Measurements from ENCODE around the gene CNOT3.
"Not testable (repeated sequence)": the region's sequence is repeated elsewhere in the genome, so short reads cannot be mapped to it uniquely, and the experiment has no call there.

The CNOT3 gene

GRCh38 chr19:54190503-54191010 is 53.0 kb downstream of the CNOT3 start:
- POLR2A ChIA-PET, result interaction anchor here (1.0 to 5.1 kb wide), 3 partner anchors 10 to 53 kb away, joined by 3 to 108 read pairs (median 9); partner anchors contain the start of genes CNOT3 and RPS9
- CTCF ChIA-PET, result interaction anchor here (1.0 to 2.4 kb wide), 2 partner anchors 9 to 22 kb away, joined by 3 to 12 read pairs; partner anchors contain the start of gene RPS9

GRCh38 chr19:54191011-54191810 is 53.6 kb downstream of the CNOT3 start, which contains the start of gene TSEN34:
Gene TSEN34 (plus strand): TSS chr19:54191308. CDS start chr19:54191365, 57 bp downstream.
- ChIA-PET POLR2A (interaction anchor here (1.0 to 5.1 kb wide), 4 partner anchors 9 to 54 kb away, joined by 3 to 108 read pairs (median 6); partner anchors contain the start of genes CNOT3 and RPS9), CTCF (interaction anchor here (0.9 to 2.4 kb wide), 4 partner anchors 9 to 41 kb away, joined by 3 to 12 read pairs (median 4); partner anchors contain the start of gene RPS9)
- no peak for DNase-seq (ENCODE audit: low read depth, low spot score)
- no peak for TF ChIP-seq CTCF (IDR thresholded peaks at IDR 0.05; ENCODE audit: insufficient read depth, low read length, missing control alignments)
- peak within 1 kb of the TSS; percentile 89 for H3K4me3 ChIP-seq (ENCODE audit: low read depth, low read length)

More at GRCh38 chr19:54190503-54191010, 53.0 kb downstream of the CNOT3 start:
- peak; percentile 95 for DNase-seq (ENCODE audit: low read depth, low spot score)
- no peak for TF ChIP-seq CTCF (IDR thresholded peaks at IDR 0.05; ENCODE audit: insufficient read depth, low read length, missing control alignments)
- peak overlapping the region; percentile 89 for H3K4me3 ChIP-seq (ENCODE audit: low read depth, low read length)

GRCh38 chr19:54191811-54192453 is 54.4 kb downstream of the CNOT3 start:
- CTCF ChIA-PET, result interaction anchor here (0.9 to 2.4 kb wide), 3 partner anchors 8 to 40 kb away, joined by 3 to 12 read pairs (median 4); partner anchors contain the start of gene RPS9

GRCh38 chr19:54193011-54193410 is 55.4 kb downstream of the CNOT3 start:
- no peak for DNase-seq (ENCODE audit: low read depth, low spot score)
- TF ChIP-seq CTCF (IDR thresholded peaks at IDR 0.05; ENCODE audit: insufficient read depth, low read length, missing control alignments), result no peak
- ChIA-PET CTCF (interaction anchor here (1.5 kb wide), 1 partner anchor 39 kb away, joined by 4 read pairs; no protein-coding TSS in a partner anchor), POLR2A (interaction anchor here (5.1 kb wide), 1 partner anchor 8 kb away, joined by 108 read pairs; the partner anchor contains the start of gene RPS9)
- H3K4me3 ChIP-seq (ENCODE audit: low read depth, low read length), result no peak overlapping the region

More at GRCh38 chr19:54191811-54192453, 54.4 kb downstream of the CNOT3 start:
- DNase-seq (ENCODE audit: low read depth, low spot score), result no peak
- H3K4me3 ChIP-seq (ENCODE audit: low read depth, low read length), result peak overlapping the region; percentile 89
- POLR2A ChIA-PET, result interaction anchor here (1.2 to 5.1 kb wide), 3 partner anchors 9 to 55 kb away, joined by 3 to 108 read pairs (median 9); partner anchors contain the start of genes CNOT3 and RPS9
- no peak for TF ChIP-seq CTCF (IDR thresholded peaks at IDR 0.05; ENCODE audit: insufficient read depth, low read length, missing control alignments)

- DNase-seq (ENCODE audit: low read depth, low spot score); POLR2A ChIA-PET; CTCF ChIA-PET; H3K4me3 ChIP-seq (ENCODE audit: low read depth, low read length): not testable (repeated sequence)
Measured at GRCh38 chr19:54194463-54194862, 56.9 kb downstream of the CNOT3 start.

- no peak for TF ChIP-seq CTCF (IDR thresholded peaks at IDR 0.05; ENCODE audit: insufficient read depth, low read length, missing control alignments)
- no peak for DNase-seq (ENCODE audit: low read depth, low spot score)
- POLR2A ChIA-PET, result no interaction called here
- CTCF ChIA-PET, result interaction anchor here (1.0 kb wide), 1 partner anchor 72 kb away, joined by 3 read pairs; no protein-coding TSS in a partner anchor
- no peak overlapping the region for H3K4me3 ChIP-seq (ENCODE audit: low read depth, low read length)
Measured at GRCh38 chr19:54196536-54196935, 59.0 kb downstream of the CNOT3 start.

Measured in AG04449 (cell line).